Frontal cortex (tissue), 4 donors: ENCODE results near the gene CD200. TPM values are rescaled to one million over a fixed set of nuclear protein-coding genes. Genes with fewer than 3 reads are reported as not detected.

ENCODE experiments used
- DNase-seq, 2 donors: peaks; one replicate each; pipeline ENCODE4 v3.0.0; 2012; ENCODE audit warnings: low spot score in 2 of 2
- FAIRE-seq: peaks from 2 replicates; lab custom pipeline; 2012; peaks lifted over from hg19 to GRCh38; lab: Jason Lieb, UNC
- total RNA-seq: library from RNA; depleted of rRNA; stranded (reverse); fragments of >200 nt; gene quantifications from one replicate; pipeline ENCODE4 v1.2.3, GENCODE V29; 2014
- donor health status: control.
- donor health status: control.
- donor health status: control.

Gene CD200
- total RNA-seq, 1 donor from 2014 or later, result 49.7 TPM

DNA sequence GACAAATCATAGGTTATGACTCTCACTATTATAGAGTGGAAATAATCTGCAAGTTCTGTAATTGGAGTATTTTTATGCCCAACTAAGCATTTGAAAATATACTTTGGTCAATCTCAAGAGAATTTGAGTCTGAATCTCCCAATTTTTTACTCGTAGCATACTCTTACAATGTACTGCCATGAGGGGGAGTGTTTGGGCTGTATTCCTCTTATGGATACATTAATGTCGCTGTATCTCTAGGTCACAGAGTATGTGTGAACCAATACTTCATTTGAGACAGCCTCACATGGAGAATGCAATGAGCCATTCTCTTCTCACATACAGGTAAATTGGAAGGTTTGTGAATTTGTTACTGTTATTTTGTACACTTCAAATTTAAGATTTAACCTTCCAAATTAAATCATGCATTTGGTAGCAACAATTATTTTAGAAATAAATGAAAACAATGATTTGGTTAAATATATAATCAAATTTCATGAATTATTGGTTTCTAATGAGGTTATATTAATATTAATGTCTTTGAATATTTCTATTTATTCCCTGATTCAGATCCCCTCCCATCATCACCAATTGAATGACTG is 5.5 kb upstream of the CD200 start:
- peak; percentile 19 to 22 for DNase-seq

DNA sequence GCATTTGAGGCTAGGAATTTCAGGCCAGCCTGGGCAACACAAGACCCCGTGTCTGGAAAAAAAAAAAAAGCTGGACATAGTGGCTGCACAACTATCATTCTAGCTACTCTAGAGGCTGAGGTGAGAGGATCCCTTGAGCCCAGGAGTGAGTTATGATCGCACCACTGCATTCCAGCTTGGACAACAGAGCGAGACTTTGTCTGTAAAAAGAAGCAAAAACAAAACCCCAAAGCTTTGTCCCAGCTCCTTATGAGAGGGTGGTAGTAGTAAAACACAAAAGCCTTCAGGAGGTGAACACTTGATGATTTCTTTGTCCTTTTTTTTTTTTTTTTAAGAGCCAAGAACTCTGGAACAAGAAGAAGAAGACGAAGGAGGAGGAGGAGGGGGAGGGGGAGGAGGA is 1.1 kb upstream of the CD200 start:
- no peak for DNase-seq
- FAIRE-seq, result no peak

More for the DNA sequence above, 5.5 kb upstream of the CD200 start:
- peak; percentile 92 for FAIRE-seq

DNA sequence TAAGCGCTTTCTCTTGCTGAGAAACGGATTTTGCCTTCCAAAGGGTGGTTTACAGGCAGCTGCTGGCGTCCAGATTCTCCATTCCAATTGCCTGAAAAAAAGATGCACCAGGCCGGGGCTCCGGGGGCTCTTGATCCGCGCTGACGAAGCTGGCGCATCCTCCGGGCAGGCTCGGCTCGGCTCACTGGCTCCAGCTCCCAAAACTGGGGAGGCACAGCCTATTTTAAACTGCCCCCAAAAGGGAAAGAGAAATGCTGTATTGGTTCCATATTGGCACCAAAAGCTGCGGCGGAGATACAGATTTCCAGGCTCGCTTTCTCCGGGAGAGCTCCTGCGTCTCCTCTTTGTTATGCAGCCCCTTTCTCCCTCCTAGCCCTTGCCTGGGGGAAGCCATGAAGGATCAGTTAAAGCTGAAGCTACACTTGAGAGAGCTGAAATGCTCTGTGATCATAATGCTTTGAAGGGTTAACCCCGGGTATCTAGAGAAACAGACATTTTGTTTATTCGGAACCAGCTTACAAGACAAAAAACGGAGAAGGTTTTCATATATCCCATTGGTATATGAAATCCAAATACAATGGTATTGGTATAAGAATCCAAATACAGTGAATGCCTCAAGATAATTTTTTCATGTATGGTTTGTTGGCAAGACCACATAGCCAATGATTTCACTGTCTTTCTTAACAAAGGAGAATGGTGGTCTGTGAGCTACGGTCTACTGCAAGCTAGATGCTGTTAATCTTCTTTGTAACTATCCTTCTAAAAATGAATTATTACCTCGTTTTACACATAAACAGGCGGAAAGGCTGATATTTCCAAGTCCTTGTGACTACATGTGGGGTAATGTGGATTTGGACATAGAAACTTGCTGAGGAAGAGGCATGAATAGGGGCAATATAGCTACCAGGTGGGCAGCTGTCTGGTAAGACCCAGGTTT is 693 bp downstream of the CD200 start:
- DNase-seq, result no peak
- no peak for FAIRE-seq

DNA sequence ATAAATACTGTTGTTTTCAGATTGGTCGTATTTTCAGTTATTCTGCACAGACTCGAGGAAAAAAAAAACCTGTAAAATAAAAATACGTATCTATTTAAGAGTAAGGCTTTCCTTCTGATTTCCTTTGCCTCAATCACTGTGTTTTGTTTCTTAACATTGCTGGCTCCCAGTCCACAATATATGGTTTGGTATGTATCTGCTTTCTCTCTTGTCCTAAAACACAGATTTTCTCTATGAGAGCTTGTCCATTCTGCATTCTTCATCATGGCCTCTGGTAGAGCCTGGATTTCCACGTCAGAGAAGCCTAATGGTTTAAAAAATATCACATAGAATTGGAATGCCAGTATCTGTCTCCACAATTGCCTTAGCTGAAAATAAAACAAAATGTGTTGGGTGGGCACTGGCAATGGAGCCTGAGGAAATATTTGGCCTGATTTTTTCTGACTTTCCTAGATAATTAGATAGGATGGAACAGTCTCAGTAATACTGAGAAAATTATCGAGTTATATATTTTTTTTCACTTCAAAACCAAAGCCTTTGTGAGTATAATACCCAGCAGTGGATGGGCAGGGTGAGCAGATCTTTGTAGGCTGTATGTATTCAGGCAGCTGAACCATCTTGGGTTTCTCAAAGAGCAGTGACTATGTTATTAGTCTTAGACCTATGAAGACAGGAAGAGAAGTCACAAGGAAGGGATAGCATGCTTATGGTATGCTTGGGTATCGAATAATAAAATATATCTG is 1.9 kb downstream of the CD200 start:
- DNase-seq (no peak), FAIRE-seq (no peak)

DNA sequence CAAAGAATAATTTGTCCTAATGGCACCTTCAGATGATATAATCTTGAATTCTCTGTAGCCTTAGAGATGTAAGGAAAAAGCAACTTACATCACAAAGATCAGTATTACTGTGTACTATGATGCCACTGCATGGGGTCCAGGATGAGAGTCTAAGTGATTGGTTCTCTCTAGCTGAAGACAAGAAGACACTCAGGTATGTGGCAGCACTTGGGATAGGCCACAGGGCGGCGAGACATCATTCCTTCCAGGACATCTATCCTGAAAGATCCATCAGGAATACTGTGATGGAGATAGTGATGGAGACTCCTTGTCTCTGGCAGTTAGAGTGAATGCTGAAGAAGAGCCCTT is 2.5 kb downstream of the CD200 start:
- FAIRE-seq (no peak), DNase-seq (no peak)

DNA sequence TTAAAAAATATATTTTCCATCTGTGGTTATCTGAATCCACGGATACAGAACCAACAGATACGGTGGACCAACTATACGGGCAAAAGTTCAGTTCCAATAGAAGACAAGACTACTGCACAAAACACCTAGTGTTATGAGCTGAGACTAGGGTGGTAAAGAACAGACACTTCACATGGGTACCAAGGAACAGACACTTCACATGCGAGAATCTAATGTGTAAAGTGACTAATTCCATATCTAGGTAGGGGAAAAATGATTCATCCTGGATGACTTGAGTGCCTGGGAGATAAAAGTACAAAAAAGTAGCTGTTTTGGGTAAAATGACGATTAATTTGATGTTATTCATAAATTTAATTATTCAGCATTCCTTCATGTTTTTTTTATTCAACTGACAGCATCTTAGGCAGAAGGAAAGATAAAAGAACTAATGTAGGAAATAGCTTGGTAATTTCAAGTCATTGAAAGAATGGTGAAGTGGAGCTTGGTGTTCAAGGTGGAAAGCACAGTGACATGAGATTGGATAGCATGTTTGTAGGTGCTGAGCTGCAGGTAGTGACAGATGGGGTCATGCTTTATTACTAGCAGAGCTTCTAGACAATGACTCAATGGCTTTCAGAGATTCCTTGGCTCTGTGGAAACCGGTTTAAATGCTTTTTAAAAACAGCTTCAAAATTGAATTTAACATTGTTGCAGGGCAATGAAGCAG is 5.2 kb downstream of the CD200 start:
- FAIRE-seq (no peak), DNase-seq (no peak)

DNA sequence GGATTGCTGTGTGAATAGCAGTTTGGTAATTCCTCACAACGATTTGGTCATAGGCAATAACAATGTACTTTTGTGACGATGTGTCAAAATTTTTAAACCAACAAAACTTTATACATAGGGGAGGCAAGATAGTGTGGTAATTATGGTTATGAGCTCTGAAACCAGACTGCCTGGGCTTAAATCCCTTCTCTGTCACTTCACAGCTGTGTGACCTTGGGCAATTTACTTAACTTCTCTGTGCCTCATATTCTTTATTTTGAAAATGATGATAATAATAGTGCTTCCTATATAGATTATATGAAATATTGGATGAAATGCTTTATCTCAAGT is 5.7 kb downstream of the CD200 start:
- DNase-seq (no peak), FAIRE-seq (no peak)

DNA sequence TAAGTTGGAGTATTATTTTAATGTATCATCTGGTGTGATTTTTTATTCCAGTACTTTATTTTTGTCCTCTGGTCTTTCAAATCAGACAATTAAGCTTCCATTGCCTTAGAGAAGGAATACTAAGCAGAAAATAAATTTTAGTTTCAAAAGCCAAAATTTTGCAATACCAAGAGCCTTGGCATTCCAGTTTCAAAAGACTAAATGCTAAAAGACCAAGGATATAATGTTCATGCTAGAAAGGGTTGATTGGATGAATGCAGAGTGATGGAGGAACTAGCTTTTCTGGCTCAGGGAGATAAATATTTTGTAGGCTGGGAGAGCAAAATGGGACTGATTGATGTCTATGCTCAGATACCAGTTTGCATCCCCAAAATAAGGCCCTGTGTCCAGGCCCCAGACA is 6.2 kb downstream of the CD200 start:
- DNase-seq (no peak), FAIRE-seq (no peak)

DNA sequence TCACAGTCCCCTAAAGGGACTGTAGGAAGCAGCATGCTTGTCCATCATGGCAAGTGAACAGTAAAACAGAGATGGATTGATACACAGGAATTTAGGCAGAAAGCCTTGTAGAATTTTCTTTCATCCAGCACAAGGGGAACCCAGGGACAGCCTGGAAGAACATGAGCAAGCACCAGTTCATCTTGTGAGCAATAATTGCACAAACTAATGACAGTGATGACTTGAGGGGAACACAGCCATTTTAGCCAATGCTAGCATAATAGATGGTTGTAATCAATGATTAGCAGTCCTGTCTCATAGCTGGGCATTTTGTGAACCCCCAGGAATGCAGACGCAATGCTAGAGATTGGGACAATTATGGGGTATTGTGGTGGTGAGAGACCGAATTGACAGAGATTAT is 6.7 kb downstream of the CD200 start:
- FAIRE-seq (no peak), DNase-seq (no peak)

DNA sequence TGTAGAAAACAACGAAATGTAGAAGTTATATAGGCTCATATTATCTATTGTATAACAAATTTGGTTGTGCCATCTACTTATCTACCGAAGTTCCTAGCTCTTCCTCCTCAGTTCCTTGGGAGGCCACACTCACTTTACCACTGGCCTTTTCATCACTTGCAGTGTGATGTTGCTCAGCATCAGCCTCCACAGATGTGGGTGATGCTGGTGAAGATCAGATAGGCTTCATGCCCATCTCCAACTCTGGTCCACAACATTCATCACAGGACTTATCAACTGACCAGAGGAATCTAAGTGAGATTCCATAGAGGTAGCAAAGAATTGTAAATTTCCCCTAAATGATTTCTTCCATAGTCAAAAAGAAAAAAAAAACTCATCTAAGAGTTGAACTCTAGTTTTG is 8.4 kb downstream of the CD200 start:
- FAIRE-seq, result no peak

DNA sequence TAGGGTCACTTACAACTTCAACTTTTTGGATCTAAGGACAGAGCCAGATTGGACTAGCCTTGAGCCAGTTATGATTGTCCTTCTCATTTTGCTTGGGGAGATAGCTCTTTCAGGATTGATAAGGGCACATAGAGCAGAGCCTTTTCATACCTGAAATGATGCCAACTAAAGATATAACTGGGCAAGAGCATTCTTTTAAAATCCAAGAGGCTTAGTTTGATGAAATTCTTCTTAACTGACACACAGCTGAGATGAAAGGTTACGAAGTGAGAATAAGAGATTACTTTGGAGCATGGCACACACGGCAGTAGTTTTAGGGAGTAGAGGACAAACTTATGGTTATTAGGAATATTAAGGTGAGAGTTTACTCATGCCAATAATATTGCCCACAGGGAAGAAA is 12.7 kb downstream of the CD200 start:
- FAIRE-seq, result no peak
- DNase-seq, result no peak

More for the DNA sequence above, 8.4 kb downstream of the CD200 start:
- no peak for DNase-seq

DNA sequence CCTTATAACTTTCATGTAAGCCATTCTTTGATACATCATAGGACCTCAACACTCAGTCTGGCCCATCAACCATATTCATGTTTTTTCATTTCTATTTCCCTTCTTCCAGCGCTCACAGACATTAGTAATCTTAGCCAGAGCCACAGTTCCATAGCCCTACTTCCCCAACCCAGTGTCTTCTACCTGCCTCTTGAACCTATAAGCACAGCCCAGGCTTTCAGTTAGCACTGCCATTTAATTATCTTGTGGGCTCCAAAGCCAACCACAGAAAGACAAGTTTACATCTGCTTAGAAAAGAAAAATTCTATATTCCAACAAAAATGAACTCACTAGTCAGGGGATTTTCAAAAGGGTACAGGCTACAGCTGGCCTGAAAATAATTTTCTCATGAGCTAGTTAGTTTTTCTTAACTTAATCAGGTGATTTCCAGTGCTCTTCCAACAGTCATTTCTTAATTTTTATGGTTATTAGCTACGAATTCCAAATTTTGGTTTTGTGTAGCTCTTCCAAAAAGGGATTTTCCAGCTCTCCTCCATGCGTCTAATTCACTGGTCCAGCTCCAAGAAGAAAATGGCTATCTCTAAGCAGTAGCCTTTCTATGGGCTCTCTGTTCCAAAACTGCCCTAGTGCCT is 13.7 kb downstream of the CD200 start:
- DNase-seq (no peak), FAIRE-seq (no peak)

DNA sequence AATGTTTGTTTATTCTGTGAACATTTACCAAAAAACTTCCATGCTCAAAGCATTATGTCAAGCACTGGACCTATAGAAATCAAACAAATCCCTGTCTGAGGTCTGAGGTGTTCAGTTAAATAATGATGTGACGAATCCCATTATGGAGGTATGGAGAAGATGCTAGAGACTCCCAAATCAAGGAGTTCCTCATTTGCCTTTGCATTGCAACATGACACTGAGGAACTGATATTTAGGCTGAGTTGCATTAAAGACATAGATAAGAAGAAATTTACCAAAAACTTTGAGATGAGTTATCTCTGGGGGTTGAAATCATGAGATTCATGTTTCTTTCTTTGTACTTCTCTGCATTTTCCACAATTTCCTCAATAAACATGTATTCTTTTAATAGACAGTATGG is 16.0 kb downstream of the CD200 start:
- no peak for FAIRE-seq
- DNase-seq, result no peak

DNA sequence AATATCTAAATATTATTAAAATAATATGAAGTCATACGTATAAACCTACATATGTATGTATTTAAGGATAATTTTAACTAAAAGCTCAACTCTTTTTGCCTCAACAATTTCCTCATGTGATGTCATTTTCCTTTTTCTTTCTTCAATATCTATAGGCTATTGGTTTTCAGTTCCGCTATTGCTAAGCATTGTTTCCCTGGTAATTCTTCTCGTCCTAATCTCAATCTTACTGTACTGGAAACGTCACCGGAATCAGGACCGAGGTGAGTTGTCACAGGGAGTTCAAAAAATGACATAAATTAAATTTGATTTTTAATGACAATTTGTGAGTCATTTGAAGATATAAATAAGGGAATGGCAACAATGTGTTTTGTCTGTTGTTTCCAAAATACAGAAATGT is 16.6 kb downstream of the CD200 start:
- DNase-seq, result no peak
- FAIRE-seq, result peak; percentile 45

DNA sequence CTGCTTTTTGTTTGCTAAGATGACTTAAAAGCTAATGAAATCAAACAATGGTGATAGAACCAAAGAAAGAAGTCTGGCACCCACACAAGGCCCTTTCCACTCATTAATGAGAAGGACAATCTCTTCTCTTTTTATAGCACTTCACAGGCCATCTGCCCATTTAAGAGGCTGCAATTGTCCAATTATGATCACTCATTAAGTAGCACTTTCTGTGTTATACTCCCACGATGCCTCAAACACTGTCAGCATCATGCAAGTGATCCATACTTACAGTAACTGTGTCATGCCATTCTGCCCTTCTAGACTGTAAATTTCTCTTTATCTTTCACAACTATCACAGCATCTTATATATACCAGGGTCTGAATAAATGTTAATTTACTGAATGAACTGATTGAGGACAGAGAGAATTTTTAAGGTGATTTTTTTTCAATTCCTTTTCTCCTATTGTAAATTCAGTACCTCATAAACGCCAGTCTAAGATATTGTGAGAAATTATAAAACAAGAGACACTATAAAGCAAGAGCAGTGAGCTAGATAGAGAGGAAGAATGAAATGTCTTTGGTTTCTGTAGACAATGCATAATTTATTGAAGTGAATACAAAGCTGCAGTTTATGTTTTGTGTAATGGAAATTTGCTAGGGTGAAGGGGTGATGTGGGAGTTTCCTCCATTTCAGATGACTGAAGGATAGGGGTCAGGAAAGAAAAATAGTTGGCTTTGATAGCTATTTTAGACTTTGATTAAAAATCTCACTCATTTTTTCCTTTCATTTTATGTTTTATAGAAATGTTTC is 17.3 kb downstream of the CD200 start:
- FAIRE-seq (peak; percentile 34), DNase-seq (no peak)

DNA sequence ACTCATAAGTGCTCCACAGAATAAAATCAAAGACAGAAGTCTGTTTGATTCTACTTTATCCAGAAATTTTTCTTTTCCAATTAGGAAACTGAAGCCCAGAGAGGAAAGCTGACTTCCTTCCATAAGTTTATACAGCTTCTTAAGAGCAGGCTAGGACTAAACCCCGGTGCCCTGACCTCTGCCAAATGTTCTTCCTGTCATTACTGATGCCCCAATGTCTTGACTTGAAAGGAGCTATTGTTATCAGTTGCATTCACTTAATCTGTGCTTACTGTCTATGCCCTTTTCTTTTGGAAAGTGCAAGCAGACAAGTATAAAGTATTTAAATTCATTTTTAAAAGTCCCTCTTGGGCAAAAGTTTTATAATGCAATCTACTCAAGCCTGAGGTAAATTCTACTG is 18.1 kb downstream of the CD200 start:
- FAIRE-seq (no peak), DNase-seq (no peak)

DNA sequence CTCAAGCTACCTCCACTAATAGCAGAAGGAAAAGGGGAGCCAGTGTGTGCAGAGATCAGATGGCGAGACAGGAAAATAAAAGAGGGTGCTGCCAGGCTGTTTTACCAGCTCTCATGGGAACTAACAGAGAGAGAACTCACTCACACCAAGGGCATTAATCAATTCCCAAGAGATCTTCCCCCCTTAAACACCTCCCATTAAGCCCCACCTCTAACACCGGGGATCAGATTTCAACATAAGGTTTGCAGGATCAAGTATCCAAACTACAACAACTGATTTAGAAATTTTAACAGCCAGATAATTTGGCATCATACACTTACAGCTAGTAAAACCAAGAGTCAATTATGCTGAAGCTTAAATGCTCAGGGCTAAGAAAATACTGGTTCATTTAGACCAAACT is 18.9 kb downstream of the CD200 start:
- FAIRE-seq (no peak), DNase-seq (no peak)

DNA sequence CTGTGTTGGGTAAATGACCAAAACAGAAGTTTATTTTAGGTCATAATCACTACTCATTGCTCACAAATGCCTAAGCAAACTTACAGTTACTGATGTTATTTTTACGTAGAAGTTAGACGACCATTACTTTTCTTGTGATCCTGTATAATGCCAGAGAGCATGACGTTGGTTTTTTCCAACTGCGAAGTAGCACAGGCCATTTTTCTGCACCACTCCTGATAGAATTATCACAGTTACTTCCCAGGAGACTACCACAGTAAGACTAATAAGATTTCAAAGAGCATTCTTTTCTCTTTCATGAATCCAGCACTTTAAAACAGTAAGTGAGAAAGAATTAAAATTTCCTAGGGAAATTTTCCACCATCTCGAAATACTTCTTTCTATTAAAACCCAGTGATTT is 19.8 kb downstream of the CD200 start:
- FAIRE-seq (no peak), DNase-seq (no peak)

DNA sequence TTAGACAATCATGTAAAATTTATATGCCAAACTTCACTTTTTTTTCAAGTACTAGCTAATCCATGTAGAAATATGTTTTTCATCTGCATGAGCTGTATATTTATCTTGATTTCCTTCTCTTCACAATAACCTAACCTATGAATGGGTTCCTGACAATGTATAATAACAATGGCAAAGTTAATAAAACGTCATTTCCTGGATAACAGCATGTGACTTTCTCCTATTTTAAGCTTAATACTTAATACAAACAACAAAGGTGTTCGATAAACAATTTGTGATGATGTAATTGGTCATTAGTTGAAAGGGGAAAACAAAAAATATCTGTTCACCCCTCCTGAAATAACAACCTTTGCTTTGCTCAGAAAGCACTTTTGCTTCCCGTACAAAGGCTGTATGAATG is 20.4 kb downstream of the CD200 start:
- FAIRE-seq, result no peak

More for the DNA sequence above, 20.4 kb downstream of the CD200 start:
- no peak for DNase-seq
